Measurements from ENCODE around the gene TRIM15.

TRIM15 gene

GRCh38 chr6:30147096-30147495, 16.2 kb upstream of the TRIM15 start:
- no peak for DNase-seq

DNA sequence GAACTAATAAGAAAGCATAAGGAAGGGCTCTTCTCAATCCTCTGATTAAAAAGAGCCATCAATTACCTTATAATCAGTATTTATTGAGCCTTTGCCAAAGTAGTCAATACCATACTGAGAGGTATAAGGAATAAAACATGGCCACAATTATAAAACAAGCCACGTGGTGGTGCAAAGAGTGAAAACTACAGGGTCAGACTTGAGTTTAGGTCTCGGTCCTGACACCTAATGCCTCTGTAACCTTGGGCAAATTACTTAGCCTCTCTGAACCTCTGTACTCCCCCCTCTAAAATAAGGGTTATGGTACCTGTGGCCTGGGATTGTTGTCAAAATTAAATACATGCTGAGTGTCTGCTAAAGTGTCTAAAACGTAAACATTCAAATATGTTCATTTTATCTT, 14.1 kb upstream of the TRIM15 start:
- DNase-seq: no peak

GRCh38 chr6:30149858-30150550, 13.3 kb upstream of the TRIM15 start:
- no peak for DNase-seq

DNA sequence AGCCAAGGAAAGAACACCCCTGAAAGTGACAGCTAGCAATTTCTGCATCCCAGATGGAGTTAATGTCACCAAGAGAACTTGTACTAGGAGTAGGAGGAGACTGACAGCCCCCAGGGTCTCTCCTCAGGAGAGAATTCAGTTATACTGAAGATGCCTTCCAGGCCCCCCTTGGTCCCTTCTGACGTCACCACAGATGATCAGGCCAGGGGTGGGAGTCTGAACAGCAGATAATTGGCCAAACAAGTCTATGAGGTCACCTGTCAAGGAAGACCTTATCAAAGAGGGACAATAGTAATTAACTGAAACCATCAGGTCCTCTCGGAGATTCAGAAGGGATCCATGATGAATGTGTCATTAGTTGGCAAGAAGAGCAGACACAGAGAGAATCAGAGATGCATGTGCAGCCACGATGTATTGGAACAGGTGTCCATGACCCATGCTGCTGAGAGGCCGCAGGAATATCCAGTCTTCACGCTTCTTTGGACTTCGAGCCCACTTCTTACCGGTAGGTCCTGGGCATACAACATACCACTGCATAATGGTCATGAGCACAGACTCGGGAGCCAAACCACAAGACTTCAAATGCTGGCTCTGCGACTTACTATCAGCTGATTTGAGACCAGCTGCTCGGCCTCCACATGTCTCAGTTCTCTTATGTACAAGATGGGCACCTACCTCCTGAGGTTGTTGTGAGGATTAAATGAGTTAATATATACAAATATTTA, 12.5 kb upstream of the TRIM15 start:
- DNase-seq: no peak

- DNase-seq: no peak
Observed at GRCh38 chr6:30151580-30151979, 11.8 kb upstream of the TRIM15 start.

DNA sequence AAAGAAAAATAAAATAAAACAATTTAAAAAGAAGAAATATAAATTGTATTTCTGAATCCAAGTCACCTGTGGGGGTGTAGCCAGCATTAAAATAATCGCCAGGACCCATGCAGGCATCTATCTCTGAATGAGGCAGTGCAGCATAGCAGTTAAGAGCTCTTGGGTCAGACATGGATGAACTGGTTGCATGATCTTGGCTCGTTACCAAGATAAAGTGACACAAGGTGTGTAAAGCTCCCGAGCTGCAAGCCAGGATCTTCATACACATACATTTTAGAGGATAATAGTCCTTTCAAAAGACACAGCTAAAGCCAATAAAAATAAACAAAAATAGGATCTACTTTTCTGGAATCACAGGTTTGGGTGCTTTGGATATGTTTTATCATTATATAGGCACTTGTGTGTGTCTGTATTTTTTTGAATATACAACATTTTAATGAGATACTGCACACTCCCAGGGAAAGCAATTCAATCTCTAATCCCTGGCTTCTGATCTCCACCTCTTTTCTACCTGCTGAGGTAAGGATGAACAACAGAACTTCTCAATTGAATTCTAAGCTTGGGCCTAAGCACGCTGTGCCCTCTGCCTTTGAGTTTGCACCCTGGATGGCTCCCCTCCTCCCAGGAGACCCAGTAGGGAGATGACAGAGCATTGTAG, 11.2 kb upstream of the TRIM15 start:
- no peak for DNase-seq

- DNase-seq: no peak
Observed at GRCh38 chr6:30152910-30153610, 10.3 kb upstream of the TRIM15 start.

DNA sequence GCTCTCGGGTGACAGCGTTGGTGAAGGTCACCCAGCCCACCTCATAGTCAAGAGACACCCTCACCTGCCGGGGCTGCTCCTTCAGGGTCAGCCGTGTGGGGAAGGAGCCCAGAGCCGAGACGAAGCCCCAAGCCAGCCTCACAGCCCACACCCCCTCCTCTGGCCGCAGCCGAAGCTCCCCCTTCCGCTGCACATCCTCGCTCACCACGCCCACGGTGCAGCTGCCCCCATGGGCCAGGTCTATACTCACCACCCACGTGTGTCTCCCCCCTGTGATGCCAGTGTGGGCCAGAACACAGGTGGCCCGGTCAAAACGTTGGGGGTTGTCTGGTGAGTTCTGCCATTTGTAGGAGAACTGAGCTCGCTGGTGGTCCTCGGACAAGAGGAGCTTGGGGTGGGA, 9.3 kb upstream of the TRIM15 start:
- no peak for DNase-seq

DNA sequence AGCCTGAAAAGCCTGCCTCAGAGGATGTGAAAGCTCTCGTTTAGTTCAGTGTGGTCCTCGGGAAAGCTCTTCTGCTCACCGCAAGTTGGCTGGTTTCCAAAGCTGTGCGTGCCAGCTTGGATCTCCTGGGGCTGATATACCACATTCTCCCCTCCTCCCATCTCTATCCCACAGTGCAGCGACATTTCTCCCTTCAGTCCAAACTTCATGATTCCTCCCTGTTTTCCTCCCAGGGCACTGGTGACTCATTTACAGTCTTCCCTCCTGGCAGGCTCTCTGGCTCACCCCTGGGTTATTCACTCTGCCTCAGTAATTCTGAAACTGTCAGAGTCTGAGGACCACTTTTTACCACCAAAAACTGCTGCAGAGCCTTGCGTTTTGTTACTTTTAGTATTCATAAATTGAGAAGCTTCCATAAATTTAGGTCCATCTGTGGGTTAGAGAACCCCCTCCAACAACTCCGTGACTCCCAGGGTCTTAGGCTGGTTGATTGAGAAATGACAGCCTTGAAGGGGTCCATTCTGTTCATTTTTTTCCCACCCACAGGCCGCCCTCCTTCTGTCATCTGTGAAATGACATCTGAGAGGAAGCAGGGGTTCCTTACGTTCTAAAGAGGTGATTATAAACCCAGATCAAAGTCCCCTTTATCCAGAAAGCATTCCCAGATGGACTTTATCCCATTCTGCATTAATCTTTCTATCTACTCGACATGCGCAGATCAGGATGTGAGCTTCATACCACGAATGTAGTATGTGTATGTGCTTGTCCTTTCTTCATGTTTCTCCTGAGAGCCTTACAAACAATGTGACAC, 8.4 kb upstream of the TRIM15 start:
- DNase-seq: no peak

GRCh38 chr6:30155520-30156261, 7.7 kb upstream of the TRIM15 start:
- no peak for DNase-seq

DNA sequence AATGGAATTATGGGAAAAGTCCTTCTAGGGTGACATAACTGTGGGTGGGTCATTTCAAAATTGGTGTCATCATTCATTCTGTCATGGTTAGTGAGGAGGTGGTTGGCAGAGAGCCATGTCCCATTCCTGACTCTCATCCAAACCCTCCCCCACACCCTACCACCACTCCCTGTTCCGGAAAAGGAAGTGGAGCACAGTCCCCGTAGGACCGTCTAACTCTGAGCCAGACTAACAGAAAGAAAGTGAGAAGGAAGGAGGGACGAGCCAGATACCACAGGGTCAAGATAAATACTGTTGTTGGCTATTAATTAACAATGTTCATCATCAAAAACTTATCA, 7.1 kb upstream of the TRIM15 start:
- no peak for DNase-seq

- no peak for DNase-seq
Observed at GRCh38 chr6:30156774-30157173, 6.6 kb upstream of the TRIM15 start.

DNA sequence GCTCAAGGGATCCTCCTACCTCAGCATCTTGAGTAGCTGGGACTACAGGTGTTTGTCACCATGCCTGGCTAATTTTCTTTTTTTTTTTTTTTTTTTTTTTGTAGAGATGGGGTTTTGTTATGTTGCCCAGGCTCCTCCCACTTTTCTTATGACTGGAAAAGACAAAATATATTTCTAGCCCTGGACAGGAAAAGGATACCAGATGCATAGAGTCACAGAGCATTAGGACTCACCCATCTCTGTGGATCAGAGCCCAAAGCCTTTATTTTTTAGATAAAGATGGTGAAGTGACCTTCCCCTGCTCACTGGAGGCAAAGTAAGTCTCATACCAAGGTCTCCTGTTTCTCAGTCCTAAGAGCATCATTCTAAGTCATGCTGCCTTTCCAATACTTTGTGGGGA, 5.8 kb upstream of the TRIM15 start:
- DNase-seq: no peak

DNA sequence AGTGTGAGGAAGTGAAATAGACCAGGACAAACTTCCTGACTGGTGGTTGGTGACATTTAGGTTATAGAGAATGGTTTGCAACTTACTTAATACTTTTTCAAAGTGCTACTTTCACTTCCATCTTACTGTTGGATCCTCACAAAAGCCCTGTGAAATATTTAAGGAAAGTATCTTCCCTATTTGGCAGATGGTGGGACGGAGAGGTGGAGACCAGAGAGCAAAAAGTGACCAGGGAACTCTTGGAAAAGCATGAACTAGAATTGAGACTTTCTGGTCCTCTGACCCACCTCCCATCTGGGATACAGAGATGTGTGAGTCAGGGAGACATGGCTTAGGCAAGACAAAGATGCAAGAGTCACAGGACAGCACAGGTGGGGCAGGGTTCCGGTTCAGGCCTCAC, 5.3 kb upstream of the TRIM15 start:
- DNase-seq: no peak

DNA sequence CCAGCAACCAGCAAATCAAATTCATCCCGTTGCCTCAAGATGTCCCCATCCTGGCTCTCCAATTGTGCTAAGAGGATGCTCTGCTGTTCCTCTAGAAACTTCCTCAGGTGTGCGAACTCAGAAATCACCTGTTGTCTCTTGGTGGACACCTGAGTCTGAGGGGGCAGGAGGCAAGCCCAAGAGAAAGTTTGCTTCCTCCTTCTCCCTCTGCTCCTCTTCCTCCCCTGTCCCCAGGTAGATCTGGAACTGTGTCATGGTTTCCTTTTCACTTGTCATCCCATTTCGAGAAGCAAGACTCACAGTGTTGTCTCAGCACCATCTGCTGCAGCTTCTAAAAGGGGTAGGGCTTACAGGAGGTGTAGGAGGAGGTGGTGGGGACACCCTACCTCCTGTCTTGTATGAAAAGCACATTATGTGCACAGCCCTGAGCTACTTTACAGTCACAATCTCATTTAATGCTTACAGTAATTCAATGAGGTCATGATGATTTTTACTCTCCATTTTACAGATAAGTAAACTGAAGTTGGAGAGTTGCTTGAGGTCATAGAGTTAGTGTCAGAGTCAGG, 4.8 kb upstream of the TRIM15 start:
- DNase-seq: no peak

- DNase-seq: no peak
Observed at GRCh38 chr6:30160008-30160784, 3.1 kb upstream of the TRIM15 start.

GRCh38 chr6:30160785-30161531, 2.4 kb upstream of the TRIM15 start, which contains the start of gene TRIM10:
Gene TRIM10, minus strand, starts transcription at chr6:30161211. Its CDS starts 353 bp downstream, at chr6:30160858.
- DNase-seq: no peak

- DNase-seq: no peak
Observed at GRCh38 chr6:30162265-30163089, 869 bp upstream of the TRIM15 start.
